Dedifferentiated amniotic fluid mesenchymal stem cell (primary cell): ENCODE measurements around the gene TRIM71.
"Not testable (repeated sequence)": the region's sequence is repeated elsewhere in the genome, so short reads cannot be mapped to it uniquely, and the experiment has no call there.

ENCODE experiments used
- DNase-seq: peaks from one replicate; pipeline ENCODE4 v3.0.0-alpha.2; 2016; ENCODE audit errors: extremely low spot score

TRIM71 gene

GRCh38 chr3:32819551-32820348 lies 2.0 kb downstream of the TRIM71 start:
- DNase-seq: no peak

- DNase-seq: no peak
Observed at GRCh38 chr3:32820430-32820829, 2.6 kb downstream of the TRIM71 start.

- DNase-seq: no peak
Observed at GRCh38 chr3:32820971-32821685, 3.3 kb downstream of the TRIM71 start.

GRCh38 chr3:32821686-32822296 lies 4.0 kb downstream of the TRIM71 start:
- DNase-seq: no peak

- no peak for DNase-seq
Observed at GRCh38 chr3:32822609-32823498, 5.1 kb downstream of the TRIM71 start.

GRCh38 chr3:32823641-32824184 lies 5.9 kb downstream of the TRIM71 start:
- DNase-seq: not testable (repeated sequence)

GRCh38 chr3:32825601-32826375 lies 8.0 kb downstream of the TRIM71 start:
- DNase-seq: no peak

- no peak for DNase-seq
Observed at GRCh38 chr3:32831062-32831461, 13.3 kb downstream of the TRIM71 start.

GRCh38 chr3:32831791-32832190 lies 14.0 kb downstream of the TRIM71 start:
- DNase-seq: no peak

- DNase-seq: no peak
Observed at GRCh38 chr3:32832193-32832592, 14.4 kb downstream of the TRIM71 start.

- no peak for DNase-seq
Observed at GRCh38 chr3:32835049-32835371, 17.2 kb downstream of the TRIM71 start.

GRCh38 chr3:32835961-32836360 lies 18.2 kb downstream of the TRIM71 start:
- DNase-seq: no peak

- DNase-seq: no peak
Observed at GRCh38 chr3:32836601-32837000, 18.8 kb downstream of the TRIM71 start.

GRCh38 chr3:32837366-32837765 lies 19.6 kb downstream of the TRIM71 start:
- no peak for DNase-seq

GRCh38 chr3:32837789-32838188 lies 20.0 kb downstream of the TRIM71 start:
- no peak for DNase-seq

GRCh38 chr3:32839714-32840085 lies 21.9 kb downstream of the TRIM71 start:
- no peak for DNase-seq

- no peak for DNase-seq
Observed at GRCh38 chr3:32840086-32840841, 22.5 kb downstream of the TRIM71 start.

- DNase-seq: no peak
Observed at GRCh38 chr3:32841341-32841740, 23.5 kb downstream of the TRIM71 start.

- DNase-seq: no peak
Observed at GRCh38 chr3:32841867-32842470, 24.2 kb downstream of the TRIM71 start.

- no peak for DNase-seq
Observed at GRCh38 chr3:32842531-32842931, 24.7 kb downstream of the TRIM71 start.
